ENCODE data around the gene MSRB3. TPM values are rescaled to one million over a fixed set of nuclear protein-coding genes. Genes with fewer than 3 reads are reported as not detected.

The MSRB3 gene
- total and polyA plus RNA-seq, 2 of the 4 experiments (the other 2 are of a cell fraction): 31.7 to 35.7 TPM

GRCh38 chr12:65407388-65408149 lies 129.1 kb downstream of the MSRB3 start:
- Histone ChIP-seq H3K56ac (ENCODE audit: extremely low read depth, insufficient read depth, low read length) (no peak overlapping the region), H3K36me3 (ENCODE audit: control insufficient read depth, insufficient read depth, low read length) (peaks cover 4% of the 10 kb centered on the region; the same call in 1 of the 2 replicates), H2AK9ac (replicated peaks; ENCODE audit: low read depth, low read length, poor library complexity) (no peak overlapping the region), H2BK5ac (ENCODE audit: low read depth, low read length, poor library complexity, severe bottlenecking) (no peak overlapping the region), H3K23ac (ENCODE audit: low read depth, low read length) (no peak overlapping the region), H3K9ac (ENCODE audit: low read depth, low read length) (no peak overlapping the region), H3K18ac (ENCODE audit: low read depth, low read length) (no peak overlapping the region), H3K4ac (ENCODE audit: low read depth, low read length) (no peak overlapping the region), H3K14ac (replicated peaks; ENCODE audit: low read depth, low read length) (no peak overlapping the region), H3K4me3 (ENCODE audit: insufficient read depth, low read depth, low read length) (no peak overlapping the region), H2BK120ac (ENCODE audit: low read depth, low read length) (no peak overlapping the region), H3K79me1 (ENCODE audit: low read depth in 1 of 2, low read length in 2 of 2) (peaks cover 14 to 22% of the 10 kb centered on the region in 2 experiments), H4K91ac (ENCODE audit: insufficient read depth, low read depth, low read length) (no peak overlapping the region), H4K5ac (ENCODE audit: low read depth, low read length) (no peak overlapping the region), H3K4me1 (ENCODE audit: control insufficient read depth, insufficient read depth, low read length) (peaks cover 4% of the 10 kb centered on the region; the same call in 1 of the 2 replicates), H3K27me3 (ENCODE audit: control insufficient read depth, insufficient read depth, low read length) (no peaks in the 10 kb centered on the region), H2AFZ (replicated peaks; ENCODE audit: low read length, poor library complexity) (no peak overlapping the region), H4K20me1 (ENCODE audit: insufficient read depth, low read length) (no peaks in the 10 kb centered on the region), H2BK20ac (ENCODE audit: low read depth, low read length) (no peak overlapping the region), H2BK15ac (ENCODE audit: low read depth, low read length) (no peak overlapping the region), H3K4me2 (ENCODE audit: low read depth, low read length) (no peak overlapping the region), H4K8ac (ENCODE audit: low read depth in 2 of 2, low read length in 2 of 2) (no peak overlapping the region), H2AK5ac (ENCODE audit: low read depth, low read length) (no peak overlapping the region), H3K9me3 (ENCODE audit: control insufficient read depth, insufficient read depth, low read length) (peaks cover 5% of the 10 kb centered on the region), H3K27ac (ENCODE audit: insufficient read depth, low read length) (no peak overlapping the region), H3K9me1 (ENCODE audit: insufficient read depth, low read length) (no peaks in the 10 kb centered on the region)
- dilution Hi-C loops (cut with HindIII; ENCODE audit: low sequenced_read_pairs, unreplicated experiment) (no loop called here), intact Hi-C loops (cut with micrococcal nuclease) (no loop called here), in situ Hi-C loops (cut with MboI; ENCODE audit: low sequenced_read_pairs) (no loop called here)
- BruUV-seq (replicated peaks): no TSS peak
- no peak for TF ChIP-seq RFX5 (IDR thresholded peaks at IDR 0.05; ENCODE audit: low read depth, low read length)
- TF ChIP-seq POLR2A (IDR thresholded peaks at IDR 0.05; ENCODE audit: low read depth, low read length): no peak
- TF ChIP-seq MAZ (IDR thresholded peaks at IDR 0.05; ENCODE audit: borderline replicate concordance, low read depth, low read length): no peak
- no peak for TF ChIP-seq NFE2L2 (IDR thresholded peaks at IDR 0.05; ENCODE audit: low read depth, low read length)
- TF ChIP-seq CEBPB (IDR thresholded peaks at IDR 0.05; ENCODE audit: low read depth, low read length): peak; percentile 12; the same call in 1 of the 2 replicates
- TF ChIP-seq RAD21 (IDR thresholded peaks at IDR 0.05; ENCODE audit: low read length): no peak
- TF ChIP-seq FOS (IDR thresholded peaks at IDR 0.05; ENCODE audit: low read depth, low read length): no peak
- DNase-seq (no peak), ATAC-seq (ENCODE audit: low read depth) (no peak)
- CTCF ChIA-PET: no interaction called here
- POLR2A ChIA-PET (ENCODE audit: unreplicated experiment): no interaction called here
- WGBS, 2 experiments (ENCODE audit: extremely low coverage in 2 of 2, insufficient read length in 1 of 2): no CpG with 5 or more reads among the region's 4 CpGs

Measured in IMR-90 (cell line).